SK-N-SH treated with all-trans-retinoic acid at 6 μM for 48 hours (cell line): ENCODE measurements around the gene CLTB.

Source experiments
- ATAC-seq: fragments of 200-7000 bp; cut with Tn5 transposase; 3 replicates; pipeline ENCODE4 v1.9.1; 2020; ENCODE audit warnings: mild to moderate bottlenecking, moderate library complexity
- ARNTL ChIP-seq: fragments of 450-650 bp; formaldehyde crosslinking; IDR thresholded peaks from 2 replicates; pipeline ENCODE4 v1.5.0; 2020; ENCODE audit warnings: low read depth, mild to moderate bottlenecking, moderate library complexity, borderline replicate concordance
- BACH2 ChIP-seq: fragments of 250-450 bp; sonication (Bioruptor Pico); IDR thresholded peaks from 2 replicates; pipeline ENCODE4 v1.9.0; 2021; ENCODE audit warnings: mild to moderate bottlenecking, borderline replicate concordance
- CREB5 ChIP-seq: fragments of 250-450 bp; sonication (Bioruptor Pico); IDR thresholded peaks from 2 replicates; pipeline ENCODE4 v1.5.1; 2020; ENCODE audit warnings: low read depth, mild to moderate bottlenecking, moderate library complexity
- CSDC2 ChIP-seq: fragments of 250-450 bp; sonication (Bioruptor Pico); IDR thresholded peaks from 2 replicates; pipeline ENCODE4 v1.5.0; 2020; ENCODE audit warnings: mild to moderate bottlenecking, moderate library complexity
- CSRNP3 ChIP-seq: fragments of 250-450 bp; sonication (Bioruptor Pico); IDR thresholded peaks from 2 replicates; pipeline ENCODE4 v1.5.1; 2021; ENCODE audit warnings: mild to moderate bottlenecking, moderate library complexity
- ESRRG ChIP-seq: fragments of 250-450 bp; sonication (Bioruptor Pico); IDR thresholded peaks from 2 replicates; pipeline ENCODE4 v1.6.1; 2021; ENCODE audit warnings: mild to moderate bottlenecking
- GLIS3 ChIP-seq: fragments of 250-450 bp; sonication (Bioruptor Pico); IDR thresholded peaks from 2 replicates; pipeline ENCODE4 v1.5.0; 2020; ENCODE audit warnings: mild to moderate bottlenecking, moderate library complexity
- ISL1 ChIP-seq: fragments of 250-450 bp; sonication (Bioruptor Pico); IDR thresholded peaks from 2 replicates; pipeline ENCODE4 v2.1.2; 2022; ENCODE audit warnings: mild to moderate bottlenecking, moderate library complexity
- OSR1 ChIP-seq: fragments of 250-450 bp; sonication (Bioruptor Pico); IDR thresholded peaks from 2 replicates; pipeline ENCODE4 v1.8.0; 2022; ENCODE audit warnings: moderate library complexity, mild to moderate bottlenecking, inconsistent platforms
- PATZ1 ChIP-seq: fragments of 250-450 bp; sonication (Bioruptor Pico); IDR thresholded peaks from 2 replicates; pipeline ENCODE4 v1.8.0; 2020; ENCODE audit warnings: mild to moderate bottlenecking, moderate library complexity, borderline replicate concordance
- POU6F1 ChIP-seq: fragments of 250-450 bp; sonication (Bioruptor Pico); IDR thresholded peaks from 2 replicates; pipeline ENCODE4 v1.8.0; 2021; ENCODE audit warnings: low read depth, mild to moderate bottlenecking, moderate library complexity, borderline replicate concordance
- PPARA ChIP-seq: fragments of 250-450 bp; sonication (Bioruptor Pico); IDR thresholded peaks from 2 replicates; pipeline ENCODE4 v1.5.0; 2020; ENCODE audit warnings: mild to moderate bottlenecking, borderline replicate concordance
- RARB ChIP-seq: fragments of 250-450 bp; sonication (Bioruptor Pico); IDR thresholded peaks from 2 replicates; pipeline ENCODE4 v1.8.0; 2021; ENCODE audit warnings: mild to moderate bottlenecking, moderate library complexity
- SNAI2 ChIP-seq: fragments of 250-450 bp; sonication (Bioruptor Pico); IDR thresholded peaks from 2 replicates; pipeline ENCODE4 v1.5.0; 2020; ENCODE audit warnings: mild to moderate bottlenecking, moderate library complexity
- TCF4 ChIP-seq: fragments of 250-450 bp; sonication (Bioruptor Pico); IDR thresholded peaks from 2 replicates; pipeline ENCODE4 v1.8.0; 2021; ENCODE audit warnings: mild to moderate bottlenecking, moderate library complexity, borderline replicate concordance
- TOX ChIP-seq: fragments of 250-450 bp; sonication (Bioruptor Pico); IDR thresholded peaks from 2 replicates; pipeline ENCODE4 v1.8.0; 2021; ENCODE audit warnings: mild to moderate bottlenecking, moderate library complexity, borderline replicate concordance
- TSHZ2 ChIP-seq: fragments of 250-450 bp; sonication (Bioruptor Pico); IDR thresholded peaks from 2 replicates; pipeline ENCODE4 v1.5.0; 2020; ENCODE audit warnings: mild to moderate bottlenecking, moderate library complexity
- ZC3H10 ChIP-seq: fragments of 250-450 bp; sonication (Bioruptor Pico); IDR thresholded peaks from 2 replicates; pipeline ENCODE4 v1.5.1; 2021; ENCODE audit warnings: mild to moderate bottlenecking, moderate library complexity
- ZFP3 ChIP-seq: fragments of 250-450 bp; sonication (Bioruptor Pico); IDR thresholded peaks from 2 replicates; pipeline ENCODE4 v1.5.0; 2020; ENCODE audit warnings: mild to moderate bottlenecking, moderate library complexity
- ZFP30 ChIP-seq: fragments of 450-650 bp; formaldehyde crosslinking; IDR thresholded peaks from 2 replicates; pipeline ENCODE4 v1.5.0; 2022; ENCODE audit warnings: mild to moderate bottlenecking, moderate library complexity
- ZNF565 ChIP-seq: fragments of 450-650 bp; formaldehyde crosslinking; conservative IDR thresholded peaks from 2 replicates; pipeline ENCODE4 v1.5.0; 2020; ENCODE audit warnings: low read depth, mild to moderate bottlenecking, moderate library complexity
- ZNF70 ChIP-seq: fragments of 450-650 bp; formaldehyde crosslinking; IDR thresholded peaks from 2 replicates; pipeline ENCODE4 v1.5.0; 2020; ENCODE audit warnings: mild to moderate bottlenecking, moderate library complexity

The CLTB gene

GRCh38 chr5:176415240-176415951 is 943 bp downstream of the CLTB start:
- no peak for ATAC-seq
- TF ChIP-seq OSR1 (CRISPR knock-in tag) (no peak), ZFP3 (no peak), CREB5 (CRISPR knock-in tag) (no peak), SNAI2 (CRISPR knock-in tag) (no peak), ESRRG (no peak), GLIS3 (no peak), ISL1 (no peak), TCF4 (no peak), RARB (CRISPR knock-in tag) (no peak), PPARA (no peak), ZNF565 (CRISPR knock-in tag) (no peak), CSRNP3 (CRISPR knock-in tag) (no peak), ZNF70 (no peak), ZFP30 (CRISPR knock-in tag) (no peak), ARNTL (CRISPR knock-in tag) (no peak), BACH2 (CRISPR knock-in tag) (no peak), POU6F1 (CRISPR knock-in tag) (no peak)

- ATAC-seq, result no peak
- TF ChIP-seq OSR1 (CRISPR knock-in tag) (no peak), PPARA (no peak), TSHZ2 (CRISPR knock-in tag) (no peak), ZFP3 (no peak), ARNTL (CRISPR knock-in tag) (no peak)
- TF ChIP-seq, all 23 proteins: peak for 0
These were observed 1.6 kb downstream of the CLTB start for GRCh38 chr5:176414704-176415103.

- no peak for ATAC-seq
- TF ChIP-seq BACH2 (CRISPR knock-in tag) (no peak), TOX (no peak), SNAI2 (CRISPR knock-in tag) (no peak), CSDC2 (CRISPR knock-in tag) (no peak), ZFP3 (no peak), CREB5 (CRISPR knock-in tag) (no peak), ZNF70 (no peak), TCF4 (no peak), ESRRG (no peak), ZNF565 (CRISPR knock-in tag) (no peak), PPARA (no peak), ARNTL (CRISPR knock-in tag) (no peak), ISL1 (no peak), PATZ1 (CRISPR knock-in tag) (no peak), TSHZ2 (CRISPR knock-in tag) (no peak), ZC3H10 (CRISPR knock-in tag) (no peak), RARB (CRISPR knock-in tag) (no peak), GLIS3 (no peak)
These were observed 2.6 kb downstream of the CLTB start for GRCh38 chr5:176413709-176414191.
